ENCODE measurements around the gene MRPL1. TPM values are rescaled to one million over a fixed set of nuclear protein-coding genes. Genes with fewer than 3 reads are reported as not detected.

Gene MRPL1
- 32.9 and 37.2 TPM in 2 replicates for total RNA-seq

DNA sequence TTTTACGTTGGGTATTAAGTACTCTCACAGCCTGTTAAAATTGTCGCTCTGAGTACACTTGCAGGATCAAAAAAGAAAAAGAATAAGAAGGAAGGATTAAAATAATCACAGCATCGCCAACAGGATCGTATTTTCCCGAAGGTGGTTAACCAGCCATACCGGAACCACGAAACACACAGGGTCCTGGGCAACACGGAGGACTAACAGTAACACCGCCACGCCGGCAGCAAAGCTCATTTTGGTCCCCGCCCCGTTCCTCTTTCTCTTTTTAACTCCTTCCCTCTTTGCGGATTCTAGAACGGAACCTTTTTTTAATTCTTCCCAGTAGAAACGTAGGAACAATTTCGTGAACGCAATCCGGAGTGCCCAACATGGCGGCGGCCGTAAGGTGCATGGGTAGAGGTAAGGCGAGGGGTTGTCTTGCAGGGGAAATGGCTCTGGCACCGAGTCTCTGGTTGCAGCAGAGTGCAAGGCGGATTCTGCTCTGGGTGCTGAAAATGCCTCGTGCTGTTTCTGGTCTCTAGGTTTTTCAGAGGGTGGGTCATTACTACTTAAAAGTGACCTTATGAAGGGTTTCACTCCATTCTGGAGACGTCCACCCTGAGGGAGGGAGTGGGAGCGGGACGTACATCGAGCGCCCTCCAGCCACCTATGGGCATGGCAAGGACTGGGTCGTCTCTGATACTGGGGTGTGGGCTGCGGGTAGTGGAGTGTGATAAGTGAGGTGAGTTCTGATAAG lies at the start of gene MRPL1:
Gene MRPL1 (plus strand): TSS at position 353 of the 739 bp plus-strand sequence. CDS start 19 bp downstream, at position 372.

DNA sequence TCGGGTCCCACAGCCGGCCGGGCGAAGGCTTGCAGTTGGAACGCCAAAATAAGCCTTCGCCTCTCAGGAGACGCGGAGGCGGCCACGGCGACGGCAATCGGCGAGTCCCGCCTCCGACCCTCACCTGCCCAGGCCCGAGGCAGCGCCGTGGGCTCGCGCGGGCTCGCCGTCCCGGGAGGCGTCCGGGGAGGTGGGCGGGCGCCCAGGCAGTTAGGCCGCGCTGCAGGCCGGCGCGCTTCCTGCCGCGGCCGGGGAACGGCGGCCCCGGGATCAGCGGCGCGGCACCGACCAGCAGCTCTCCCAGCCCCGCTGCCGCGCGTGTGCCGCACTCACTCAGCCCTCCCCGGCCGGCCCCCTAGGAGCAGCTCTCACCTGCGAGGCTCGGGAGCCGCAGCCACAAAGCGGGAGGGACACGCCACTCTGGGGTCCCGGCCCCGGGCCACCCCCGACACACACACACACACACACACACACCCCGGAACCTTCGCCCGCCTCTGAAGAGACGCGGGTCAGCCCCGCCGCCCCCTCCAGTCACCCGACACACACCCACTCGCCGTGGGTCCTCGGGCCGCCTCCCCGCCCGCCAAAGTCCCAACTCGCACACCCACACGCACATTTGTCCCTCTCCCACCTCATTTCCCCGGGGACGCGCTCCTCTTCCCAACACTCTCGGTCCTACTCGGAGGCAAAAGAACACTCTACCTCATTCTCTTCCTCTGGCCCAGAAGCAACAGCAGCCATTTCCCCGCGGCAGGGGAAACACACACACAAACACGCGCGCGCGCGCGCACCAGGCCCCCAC lies 43.8 kb upstream of the MRPL1 start, which contains the start of gene CNOT6L:
Gene CNOT6L (minus strand): TSS at position 767 of the 802 bp plus-strand sequence. CDS start 60 bp downstream, at position 707.

Other genes starting within 250 kb of the MRPL1 start
- 2.6 and 6.0 TPM in 2 replicates for gene CNOT6L, start 43.5 kb upstream of the MRPL1 start, total RNA-seq
- gene FRAS1, start 194.5 kb downstream of the MRPL1 start, total RNA-seq = 1.2 and 3.2 TPM in 2 replicates